Measurements from ENCODE around the gene BICC1. TPM values are rescaled to one million over a fixed set of nuclear protein-coding genes. Genes with fewer than 3 reads are reported as not detected.
A peak's percentile ranks its signal among the peaks of the same experiment; 100 is the strongest.

The BICC1 gene
- total RNA-seq, 1 donor from 2014 or later, result 2.4 TPM

DNA sequence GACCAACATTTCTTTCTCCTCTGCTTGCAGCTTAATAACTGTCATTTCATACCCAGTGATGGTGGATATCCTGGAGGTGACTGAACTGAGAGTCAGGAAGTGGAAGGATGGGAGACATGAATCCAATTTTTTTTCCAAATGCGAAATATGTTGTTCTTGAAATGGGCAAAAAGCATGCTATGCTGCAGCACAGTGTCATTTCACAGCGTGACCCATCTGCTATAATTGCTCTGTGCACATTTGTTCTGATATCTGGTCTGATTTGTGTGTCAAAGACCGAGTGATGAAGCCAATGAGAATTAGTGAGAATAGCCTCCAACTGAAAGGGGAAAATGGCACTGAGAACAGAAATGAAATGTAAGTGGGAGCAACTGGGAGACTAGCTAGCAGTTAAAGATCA is 334.2 kb downstream of the BICC1 start:
- Mint-ChIP-seq H3K36me3 (ENCODE audit: low read depth) (no peaks in the 10 kb centered on the region), H3K9me3 (no peaks in the 10 kb centered on the region), H3K27ac (ENCODE audit: unreplicated experiment) (no peak overlapping the region), H3K4me3 (no peak overlapping the region), H3K27me3 (ENCODE audit: low read depth) (no peaks in the 10 kb centered on the region), H3K4me1 (no peaks in the 10 kb centered on the region)
- TF ChIP-seq, protein P1, sequence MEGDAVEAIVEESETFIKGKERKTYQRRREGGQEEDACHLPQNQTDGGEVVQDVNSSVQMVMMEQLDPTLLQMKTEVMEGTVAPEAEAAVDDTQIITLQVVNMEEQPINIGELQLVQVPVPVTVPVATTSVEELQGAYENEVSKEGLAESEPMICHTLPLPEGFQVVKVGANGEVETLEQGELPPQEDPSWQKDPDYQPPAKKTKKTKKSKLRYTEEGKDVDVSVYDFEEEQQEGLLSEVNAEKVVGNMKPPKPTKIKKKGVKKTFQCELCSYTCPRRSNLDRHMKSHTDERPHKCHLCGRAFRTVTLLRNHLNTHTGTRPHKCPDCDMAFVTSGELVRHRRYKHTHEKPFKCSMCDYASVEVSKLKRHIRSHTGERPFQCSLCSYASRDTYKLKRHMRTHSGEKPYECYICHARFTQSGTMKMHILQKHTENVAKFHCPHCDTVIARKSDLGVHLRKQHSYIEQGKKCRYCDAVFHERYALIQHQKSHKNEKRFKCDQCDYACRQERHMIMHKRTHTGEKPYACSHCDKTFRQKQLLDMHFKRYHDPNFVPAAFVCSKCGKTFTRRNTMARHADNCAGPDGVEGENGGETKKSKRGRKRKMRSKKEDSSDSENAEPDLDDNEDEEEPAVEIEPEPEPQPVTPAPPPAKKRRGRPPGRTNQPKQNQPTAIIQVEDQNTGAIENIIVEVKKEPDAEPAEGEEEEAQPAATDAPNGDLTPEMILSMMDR (conservative IDR thresholded peaks at IDR 0.05), result no peak
- no peak for DNase-seq (ENCODE audit: low read depth, low spot score)

DNA sequence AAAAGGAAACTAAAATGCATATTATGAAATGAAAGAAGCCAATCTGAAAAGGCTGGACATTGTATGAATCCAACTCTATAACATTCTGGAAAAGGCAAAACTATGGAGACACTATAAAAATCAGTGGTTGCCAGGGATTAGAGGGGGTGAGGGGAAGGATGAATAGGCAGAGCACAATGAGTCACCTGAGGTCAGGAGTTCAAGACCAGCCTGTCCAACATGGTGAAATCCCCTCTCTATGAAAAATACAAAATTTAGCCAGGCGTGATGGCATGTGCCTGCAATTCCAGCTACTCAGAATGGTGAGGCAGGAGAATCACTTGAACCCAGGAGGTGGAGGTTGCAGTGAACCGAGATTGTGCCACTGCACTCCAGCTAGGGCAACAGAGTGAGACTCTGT is 338.9 kb downstream of the BICC1 start:
- Mint-ChIP-seq H3K27me3 (ENCODE audit: low read depth) (no peaks in the 10 kb centered on the region), H3K4me3 (no peak overlapping the region), H3K4me1 (no peaks in the 10 kb centered on the region), H3K36me3 (ENCODE audit: low read depth) (no peaks in the 10 kb centered on the region), H3K9me3 (no peaks in the 10 kb centered on the region), H3K27ac (ENCODE audit: unreplicated experiment) (no peak overlapping the region)
- TF ChIP-seq, protein P1 (conservative IDR thresholded peaks at IDR 0.05), result no peak
- no peak for DNase-seq (ENCODE audit: low read depth, low spot score)

DNA sequence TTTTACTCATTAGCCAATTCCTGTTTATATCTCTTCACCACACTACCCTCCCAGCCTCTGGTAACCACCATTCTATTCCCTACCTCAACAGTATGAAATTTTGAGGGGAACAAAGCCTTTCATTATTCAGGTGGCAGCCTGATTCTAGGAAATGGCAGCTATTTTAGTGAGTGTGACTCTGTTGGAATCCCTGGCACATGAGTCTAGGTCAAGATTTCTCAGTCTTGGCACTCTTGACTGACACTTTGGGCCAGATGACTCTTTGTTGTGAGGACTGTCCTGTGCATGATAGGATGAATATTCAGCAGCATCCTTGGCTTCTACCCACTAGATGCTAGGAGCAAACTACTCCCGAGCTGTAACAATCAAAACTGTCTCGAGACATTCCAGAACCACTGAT is 341.0 kb downstream of the BICC1 start:
- Mint-ChIP-seq H3K27ac (ENCODE audit: unreplicated experiment) (no peak overlapping the region), H3K4me1 (no peaks in the 10 kb centered on the region), H3K27me3 (ENCODE audit: low read depth) (no peaks in the 10 kb centered on the region), H3K36me3 (ENCODE audit: low read depth) (peaks cover 2% of the 10 kb centered on the region), H3K9me3 (peaks cover 6% of the 10 kb centered on the region), H3K4me3 (no peak overlapping the region)
- DNase-seq (ENCODE audit: low read depth, low spot score), result no peak
- TF ChIP-seq, protein P1 (conservative IDR thresholded peaks at IDR 0.05), result no peak

DNA sequence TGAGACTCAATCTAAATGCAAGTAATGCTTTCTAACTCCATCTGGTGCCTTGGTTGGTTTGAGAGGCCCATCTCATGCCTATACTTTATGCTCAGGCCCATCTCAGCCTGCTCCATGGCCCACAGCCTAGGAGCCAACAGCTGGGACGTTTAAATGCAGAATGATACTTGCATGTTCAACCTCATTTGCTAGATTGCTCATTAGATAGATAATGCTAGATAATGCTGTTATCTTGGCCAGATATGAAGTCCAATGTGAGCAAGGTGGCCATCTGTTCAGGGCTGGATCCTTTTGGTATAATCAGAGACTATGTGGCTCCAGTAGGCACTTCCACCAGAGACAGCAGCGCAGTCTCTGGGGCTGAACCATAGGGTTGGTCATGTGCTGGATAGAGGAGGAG is 342.1 kb downstream of the BICC1 start:
- TF ChIP-seq, protein P1 (conservative IDR thresholded peaks at IDR 0.05), result no peak
- H3K9me3 Mint-ChIP-seq, result peaks cover 13% of the 10 kb centered on the region
- peak overlapping the region; percentile 43 for H3K27ac Mint-ChIP-seq (ENCODE audit: unreplicated experiment)
- peaks cover 4% of the 10 kb centered on the region for H3K36me3 Mint-ChIP-seq (ENCODE audit: low read depth)
- no peaks in the 10 kb centered on the region for H3K4me1 Mint-ChIP-seq
- no peaks in the 10 kb centered on the region for H3K27me3 Mint-ChIP-seq (ENCODE audit: low read depth)
- no peak for DNase-seq (ENCODE audit: low read depth, low spot score)
- no peak overlapping the region for H3K4me3 Mint-ChIP-seq

DNA sequence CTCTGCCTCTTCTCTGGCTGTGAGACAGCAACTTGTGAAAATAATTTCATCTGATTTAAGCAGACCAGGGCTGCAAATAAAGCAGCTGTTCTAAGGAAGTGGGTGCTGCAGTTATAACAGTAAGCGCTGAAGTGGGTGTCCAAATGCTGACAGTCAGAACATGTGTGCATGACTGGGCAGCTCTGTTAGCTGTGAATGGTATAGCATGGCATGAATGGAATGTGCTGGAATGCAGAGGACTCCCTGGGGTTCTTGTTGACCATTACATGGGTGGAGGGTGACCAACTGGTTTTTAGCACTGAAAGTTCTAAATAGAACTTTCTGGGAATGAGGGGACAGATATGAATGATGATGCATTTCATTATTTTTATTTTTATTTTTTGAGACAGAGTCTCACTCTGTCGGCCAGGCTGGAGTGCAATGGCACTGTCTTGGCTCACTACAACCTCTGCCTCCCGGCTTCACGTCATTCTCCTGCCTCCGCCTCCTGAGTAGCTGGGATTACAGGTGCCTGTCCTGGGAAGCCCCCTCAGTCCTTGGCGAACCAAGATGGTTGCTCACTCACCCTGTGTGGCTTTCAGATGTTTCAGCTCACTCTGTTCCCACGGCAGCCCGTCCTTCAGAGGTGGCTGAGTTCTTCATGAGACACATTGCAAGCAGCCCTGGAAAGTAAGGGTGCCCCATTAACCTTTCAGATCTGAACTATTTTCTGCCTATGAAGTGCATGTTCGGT is 344.0 kb downstream of the BICC1 start:
- DNase-seq (ENCODE audit: low read depth, low spot score), result no peak
- H3K4me1 Mint-ChIP-seq, result no peaks in the 10 kb centered on the region
- no peaks in the 10 kb centered on the region for H3K27me3 Mint-ChIP-seq (ENCODE audit: low read depth)
- no peak overlapping the region for H3K4me3 Mint-ChIP-seq
- H3K36me3 Mint-ChIP-seq (ENCODE audit: low read depth), result peaks cover 4% of the 10 kb centered on the region
- TF ChIP-seq, protein P1 (conservative IDR thresholded peaks at IDR 0.05), result no peak
- peaks cover 15% of the 10 kb centered on the region for H3K9me3 Mint-ChIP-seq
- no peak overlapping the region for H3K27ac Mint-ChIP-seq (ENCODE audit: unreplicated experiment)

Measured in neural crest cell (in vitro differentiated cells).